ENCODE results near the gene GOLGA6L1. TPM values are rescaled to one million over a fixed set of nuclear protein-coding genes. Genes with fewer than 3 reads are reported as not detected.

The GOLGA6L1 gene
- total RNA-seq, 2 experiments from 2014 or later, result not detected

GRCh38 chr15:23079766-23080165 is 56.9 kb downstream of the GOLGA6L1 start:
- Histone ChIP-seq H3K4me1 (ENCODE audit: insufficient read depth, low read length, poor library complexity, severe bottlenecking) (no peaks in the 10 kb centered on the region), H3K4me2 (ENCODE audit: low read length) (no peak overlapping the region), H4K20me1 (ENCODE audit: insufficient read depth, low read length) (no peaks in the 10 kb centered on the region), H2AFZ (ENCODE audit: low read length) (no peak overlapping the region), H3K4me3 (ENCODE audit: low read depth, low read length, poor library complexity, severe bottlenecking) (no peak overlapping the region), H3K9me2 (ENCODE audit: insufficient read depth, low read length) (no peaks in the 10 kb centered on the region; the same call in 1 of the 2 replicates), H3K27ac (ENCODE audit: low read depth, low read length, poor library complexity, severe bottlenecking) (no peak overlapping the region), H3K79me2 (ENCODE audit: insufficient read depth, low read depth, low read length) (no peaks in the 10 kb centered on the region), H3K9me3 (ENCODE audit: low read length) (no peaks in the 10 kb centered on the region), H3K36me3 (ENCODE audit: insufficient read depth, low read length) (no peaks in the 10 kb centered on the region)
- DNase-seq (ENCODE audit: low spot score), result no peak
- no TSS peak for BruUV-seq (replicated peaks)
- TF ChIP-seq CTCF (conservative IDR thresholded peaks at IDR 0.05; ENCODE audit: low read length) (no peak), EZH2phosphoT487 (IDR thresholded peaks at IDR 0.05; ENCODE audit: borderline replicate concordance, low read depth, low read length) (no peak)
- ChIA-PET POLR2A (no interaction called here), CTCF (ENCODE audit: unreplicated experiment) (no interaction called here)
- intact Hi-C loops (cut with micrococcal nuclease; ENCODE audit: unreplicated experiment), result no loop called here

Small RNA genes lying within 50 kb of the gene (small RNA-seq; reads per million reads assigned to genes)
- not detected for gene RN7SL106P

Other genes starting within 250 kb of the GOLGA6L1 start
- gene CYFIP1, start 156.5 kb downstream of the GOLGA6L1 start, total RNA-seq (2014; rRNA removed; shearing (Covaris generic)), result 0.98 and 3.6 TPM in 2 replicates
- gene CYFIP1, start 156.5 kb downstream of the GOLGA6L1 start, total RNA-seq (2022), result 0.87 and 1.3 TPM in 2 replicates
- 30.9 and 56.9 TPM in 2 replicates for gene TUBGCP5, start 97.3 kb downstream of the GOLGA6L1 start, total RNA-seq (2014; rRNA removed; shearing (Covaris generic))
- 36.3 and 40.8 TPM in 2 replicates for gene TUBGCP5, start 97.3 kb downstream of the GOLGA6L1 start, total RNA-seq (2022)
- gene GOLGA6L26, start 197.4 kb upstream of the GOLGA6L1 start, total RNA-seq (2014; rRNA removed; shearing (Covaris generic)), result not detected in 2 replicates
- not detected in 2 replicates for gene GOLGA6L26, start 197.4 kb upstream of the GOLGA6L1 start, total RNA-seq (2022)
- gene GOLGA8S, start 217.9 kb upstream of the GOLGA6L1 start, total RNA-seq (2014; rRNA removed; shearing (Covaris generic)), result not detected in 2 replicates
- gene GOLGA8S, start 217.9 kb upstream of the GOLGA6L1 start, total RNA-seq (2022), result 0.09 and 0.10 TPM in 2 replicates

Data from OCI-LY7 (cell line).